HCT116 (cell line): ENCODE data around the gene ATP2A3. TPM values are rescaled to one million over a fixed set of nuclear protein-coding genes. Genes with fewer than 3 reads are reported as not detected.

ENCODE experiments used
- ATAC-seq: fragments of 200-7000 bp; cut with Tn5 transposase; 2 replicates; pipeline ENCODE4 v1.9.1; 2020; ENCODE audit warnings: mild to moderate bottlenecking, moderate library complexity
- BruUV-seq: library from RNA; stranded (reverse); fragments of 400-500 nt; replicated peaks from 2 replicates; lab custom pipeline; 2021; lab: Mats Ljungman, UMichigan
- CTCF ChIA-PET: fragments of 300-600 bp; sonication (Branson Sonifier 250); formaldehyde crosslinking; loops from one replicate; lab custom pipeline; 2021; ENCODE audit warnings: antibody characterized with exemption; lab: Charles Lee
- POLR2A ChIA-PET: fragments of 300-600, 350-600 bp; sonication (Branson Sonifier 250); formaldehyde crosslinking; loops from one replicate; lab custom pipeline; 2021; ENCODE audit warnings: antibody characterized with exemption; lab: Charles Lee
- RAD21 ChIA-PET, 2 experiments: fragments of 300-600 bp; sonication (Branson Sonifier 250); formaldehyde crosslinking; loops; one replicate each; lab custom pipeline; 2023; ENCODE audit warnings: low total read pairs in 2 of 2; ENCODE audit not compliant: uncharacterized antibody in 2 of 2, unreplicated experiment in 2 of 2, low non-redundant PET in 1 of 2; lab: Charles Lee
- DNase-seq: peaks from one replicate; pipeline ENCODE4 v3.0.0-alpha.2; 2010; ENCODE audit warnings: low read depth, low spot score
- H2AFZ ChIP-seq: fragments of 200-600 bp; shearing (Covaris generic), sonication (generic); 2 replicates; pipeline ENCODE4 v1.6.1; 2017; ENCODE audit warnings: low read depth, mixed run types, mixed read lengths, antibody characterized with exemption, low read length; ENCODE audit not compliant: poor library complexity, severe bottlenecking
- H3K27ac ChIP-seq: 2 replicates; pipeline ENCODE4 v1.5.1; 2012; ENCODE audit warnings: low read depth, low read length
- H3K27me3 ChIP-seq: fragments of 200-600 bp; sonication (generic); 2 replicates; pipeline ENCODE4 v1.6.1; 2016; ENCODE audit warnings: mixed run types, low read length, mixed read lengths; ENCODE audit not compliant: insufficient read depth
- H3K36me3 ChIP-seq, 2 experiments: fragments of 200-500 bp in 1 of 2; fragments of 200-600 bp in 1 of 2; sonication (Bioruptor generic) in 1 of 2; sonication (generic) in 1 of 2; 2 replicates each; pipeline versions ENCODE4 v1.5.1 to v1.6.1; 2014 to 2016; ENCODE audit warnings: low read length in 2 of 2, inconsistent platforms in 1 of 2, mixed read lengths in 1 of 2, mixed run types in 1 of 2; ENCODE audit not compliant: insufficient read depth in 2 of 2, control insufficient read depth in 1 of 2
- H3K4me1 ChIP-seq, 2 experiments: fragments of 200-600 bp in 1 of 2; sonication (generic) in 1 of 2; 2 replicates each; pipeline versions ENCODE4 v1.5.1 to v1.6.1; 2012 to 2017; ENCODE audit warnings: low read length in 2 of 2, inconsistent platforms in 1 of 2, mild to moderate bottlenecking in 1 of 2, mixed read lengths in 1 of 2, mixed run types in 1 of 2, moderate library complexity in 1 of 2; ENCODE audit not compliant: insufficient read depth in 2 of 2, control insufficient read depth in 1 of 2
- H3K4me2 ChIP-seq: fragments of 200-600 bp; sonication (generic); 2 replicates; pipeline ENCODE4 v1.6.1; 2017; ENCODE audit warnings: mixed run types, low read length, mixed read lengths
- H3K4me3 ChIP-seq, 2 experiments: fragments of 200-600 bp in 1 of 2; sonication (generic) in 1 of 2; replicated peaks in 1 of 2; 2 replicates each; pipeline ENCODE4 v1.5.1; 2011 to 2016; ENCODE audit warnings: low read length in 2 of 2, control low read depth in 1 of 2, low read depth in 1 of 2, mild to moderate bottlenecking in 1 of 2, mixed read lengths in 1 of 2, mixed run types in 1 of 2
- H3K79me2 ChIP-seq: fragments of 200-600 bp; sonication (generic); 2 replicates; pipeline ENCODE4 v1.6.1; 2017; ENCODE audit warnings: mild to moderate bottlenecking, mixed run types, low read length, moderate library complexity, mixed read lengths; ENCODE audit not compliant: insufficient read depth
- H3K9ac ChIP-seq: fragments of 200-600 bp; sonication (generic); 2 replicates; pipeline ENCODE4 v1.6.1; 2016; ENCODE audit warnings: low read length, mixed read lengths
- H3K9me2 ChIP-seq: fragments of 200-600 bp; sonication (generic), shearing (Covaris generic); 2 replicates; pipeline ENCODE4 v1.6.1; 2017; ENCODE audit warnings: mixed run types, mild to moderate bottlenecking, moderate library complexity; ENCODE audit not compliant: insufficient read depth
- H3K9me3 ChIP-seq, 2 experiments: fragments of 200-500 bp in 1 of 2; fragments of 200-600 bp in 1 of 2; sonication (Bioruptor generic) in 1 of 2; sonication (generic) in 1 of 2; 2 replicates each; pipeline ENCODE4 v1.6.1; 2014 to 2017; ENCODE audit warnings: low read length in 2 of 2, mixed read lengths in 2 of 2, inconsistent platforms in 1 of 2, low read depth in 1 of 2, mild to moderate bottlenecking in 1 of 2, mixed run types in 1 of 2, moderate library complexity in 1 of 2; ENCODE audit not compliant: control insufficient read depth in 1 of 2, insufficient read depth in 1 of 2
- H4K20me1 ChIP-seq: fragments of 200-600 bp; sonication (generic), shearing (Covaris generic); 2 replicates; pipeline ENCODE4 v1.6.1; 2017; ENCODE audit warnings: mixed run types, mild to moderate bottlenecking, moderate library complexity; ENCODE audit not compliant: insufficient read depth
- ATF3 ChIP-seq: IDR thresholded peaks from 2 replicates; pipeline ENCODE4 v1.6.1; 2012
- CEBPB ChIP-seq: IDR thresholded peaks from 2 replicates; pipeline ENCODE4 v1.6.1; 2012; ENCODE audit warnings: low read depth
- CTCF ChIP-seq, 3 experiments: fragments of 200-600 bp in 1 of 3; sonication (generic) in 1 of 3; IDR thresholded peaks in 2 of 3; conservative IDR thresholded peaks in 1 of 3; 2 replicates each; pipeline ENCODE4 v1.5.1; 2012 to 2017; ENCODE audit warnings: low read depth in 2 of 3, low read length in 2 of 3, antibody characterized with exemption in 1 of 3, borderline replicate concordance in 1 of 3, control low read depth in 1 of 3, mild to moderate bottlenecking in 1 of 3, mixed read lengths in 1 of 3, mixed run types in 1 of 3, moderate library complexity in 1 of 3; ENCODE audit not compliant: insufficient read depth in 1 of 3
- JUND ChIP-seq: IDR thresholded peaks from 2 replicates; pipeline ENCODE4 v1.6.1; 2012
- MAX ChIP-seq: IDR thresholded peaks from 2 replicates; pipeline ENCODE4 v1.6.1; 2012
- POLR2AphosphoS5 ChIP-seq: IDR thresholded peaks from 2 replicates; pipeline ENCODE4 v1.6.1; 2011; ENCODE audit warnings: mild to moderate bottlenecking, low read depth, low read length, moderate library complexity
- RAD21 ChIP-seq: IDR thresholded peaks from 2 replicates; pipeline ENCODE4 v1.6.1; 2012; ENCODE audit warnings: low read depth, mild to moderate bottlenecking
- SIN3A ChIP-seq: IDR thresholded peaks from 2 replicates; pipeline ENCODE4 v1.6.1; 2012; ENCODE audit warnings: low read depth
- SRF ChIP-seq: IDR thresholded peaks from 2 replicates; pipeline ENCODE4 v1.6.1; 2012; ENCODE audit warnings: low read depth
- ZNF274 ChIP-seq: fragments of 200-500 bp; sonication (Bioruptor generic); IDR thresholded peaks from 2 replicates; pipeline ENCODE4 v1.6.1; 2014; ENCODE audit warnings: mild to moderate bottlenecking, low read depth, low read length, inconsistent platforms
- intact Hi-C: fragments of 100-400 bp; cut with micrococcal nuclease; formaldehyde crosslinking; loops from 2 replicates; pipeline ENCODE4 v1.10.0; 2022
- total RNA-seq: library from RNA; stranded (reverse); gene quantifications from one replicate; pipeline ENCODE4 v1.2.1, GENCODE V29; 2021; ENCODE audit not compliant: unreplicated experiment

Gene ATP2A3
- total RNA-seq, 1 experiment from 2014 or later, result 23.1 TPM

GRCh38 chr17:3882276-3882675, 82.0 kb downstream of the ATP2A3 start:
- no peaks in the 10 kb centered on the region for H3K27me3 ChIP-seq
- H3K4me2 ChIP-seq, result no peak overlapping the region
- ATAC-seq (no peak), DNase-seq (no peak)
- peaks cover 10% of the 10 kb centered on the region; the same call in 1 of the 2 replicates for H3K79me2 ChIP-seq
- H2AFZ ChIP-seq, result no peak overlapping the region
- H3K4me1 ChIP-seq, result peaks cover 15 to 19% of the 10 kb centered on the region in 2 experiments
- TF ChIP-seq SIN3A (no peak), ZNF274 (no peak), CTCF (IDR thresholded peaks at IDR 0.05 in 2 of 3, conservative IDR thresholded peaks at IDR 0.05 in 1 of 3; ENCODE audit: borderline replicate concordance in 1 of 3, insufficient read depth in 1 of 3, low read depth in 2 of 3, low read length in 2 of 3) (no peak), RAD21 (no peak), POLR2AphosphoS5 (no peak), JUND (no peak), MAX (no peak), SRF (no peak)
- no TSS peak for BruUV-seq
- CTCF ChIA-PET, result no interaction called here
- POLR2A ChIA-PET, result no interaction called here
- no peaks in the 10 kb centered on the region for H3K9me3 ChIP-seq
- H3K36me3 ChIP-seq, result peaks cover 4 to 13% of the 10 kb centered on the region in 2 experiments; a peak in 2 of 4 replicates
- H3K27ac ChIP-seq, result no peak overlapping the region
- intact Hi-C loops, result no loop called here
- RAD21 ChIA-PET, result no interaction called here
- no peak overlapping the region for H3K4me3 ChIP-seq
- no peaks in the 10 kb centered on the region for H4K20me1 ChIP-seq
- H3K9ac ChIP-seq, result no peak overlapping the region
- H3K9me2 ChIP-seq, result no peaks in the 10 kb centered on the region

GRCh38 chr17:3880983-3881382, 83.3 kb downstream of the ATP2A3 start:
- Histone ChIP-seq H3K27ac (no peak overlapping the region), H3K4me1 (peaks cover 6% of the 10 kb centered on the region in 2 experiments), H2AFZ (no peak overlapping the region), H3K79me2 (no peaks in the 10 kb centered on the region), H3K4me3 (no peak overlapping the region), H3K27me3 (no peaks in the 10 kb centered on the region), H3K9me2 (no peaks in the 10 kb centered on the region), H3K36me3 (peaks cover 4 to 15% of the 10 kb centered on the region in 2 experiments; a peak in 2 of 4 replicates), H3K9me3 (no peaks in the 10 kb centered on the region), H3K9ac (no peak overlapping the region), H4K20me1 (no peaks in the 10 kb centered on the region), H3K4me2 (no peak overlapping the region)
- BruUV-seq, result no TSS peak
- ATAC-seq (no peak), DNase-seq (no peak)
- ChIA-PET CTCF (no interaction called here), POLR2A (no interaction called here), RAD21 (no interaction called here)
- TF ChIP-seq RAD21 (no peak), POLR2AphosphoS5 (no peak), ATF3 (no peak), CEBPB (no peak), CTCF (IDR thresholded peaks at IDR 0.05 in 2 of 3, conservative IDR thresholded peaks at IDR 0.05 in 1 of 3; ENCODE audit: borderline replicate concordance in 1 of 3, insufficient read depth in 1 of 3, low read depth in 2 of 3, low read length in 2 of 3) (no peak)
- intact Hi-C loops, result no loop called here
